HFFc6 (cell line): ENCODE data around the gene IKZF3. TPM values are rescaled to one million over a fixed set of nuclear protein-coding genes. Genes with fewer than 3 reads are reported as not detected.

Source experiments
- DNase-seq: peaks from one replicate; pipeline ENCODE4 v3.0.0-alpha.2; 2018
- H3K27ac Mint-ChIP-seq: 2 replicates; pipeline ENCODE4 v1.8.0; 2020; ENCODE audit warnings: mild to moderate bottlenecking, mixed read lengths
- H3K27me3 Mint-ChIP-seq: 2 replicates; pipeline ENCODE4 v1.8.0; 2021; ENCODE audit warnings: mild to moderate bottlenecking, moderate library complexity, mixed read lengths; ENCODE audit not compliant: insufficient read depth
- H3K36me3 Mint-ChIP-seq: 2 replicates; pipeline ENCODE4 v1.8.0; 2021; ENCODE audit warnings: low read depth, mixed read lengths
- H3K4me1 Mint-ChIP-seq: 2 replicates; pipeline ENCODE4 v1.8.0; 2020; ENCODE audit warnings: low read depth, mixed read lengths
- H3K4me3 Mint-ChIP-seq: 2 replicates; pipeline ENCODE4 v1.8.0; 2020; ENCODE audit warnings: mild to moderate bottlenecking, moderate library complexity, mixed read lengths
- H3K9me3 Mint-ChIP-seq: 2 replicates; pipeline ENCODE4 v1.8.0; 2020; ENCODE audit warnings: mild to moderate bottlenecking, mixed read lengths
- CTCF ChIP-seq: fragments of 200-600 bp; sonication (generic); IDR thresholded peaks from 2 replicates; pipeline ENCODE4 v1.5.0; 2021; ENCODE audit warnings: antibody characterized with exemption, mild to moderate bottlenecking
- total RNA-seq, 6 experiments: library from RNA; stranded (reverse); fragmentation: NEBNext Ultra II Directional; extraction: Animal tissue kit (Norgen Biotek cat#: 25700); gene quantifications; 2 replicates in 1 of 6; 3 replicates in 5 of 6; pipeline ENCODE4 v1.2.3, GENCODE V29; 2021

IKZF3 gene
- total RNA-seq, 6 experiments from 2014 or later: not detected

GRCh38 chr17:39841134-39841683 is 22.9 kb downstream of the IKZF3 start:
- Mint-ChIP-seq H3K27ac (no peak overlapping the region), H3K36me3 (no peaks in the 10 kb centered on the region), H3K4me3 (no peak overlapping the region), H3K4me1 (no peaks in the 10 kb centered on the region), H3K9me3 (peaks cover 9% of the 10 kb centered on the region; the same call in 1 of the 2 replicates), H3K27me3 (peaks cover 43% of the 10 kb centered on the region)
- no peak for DNase-seq
- TF ChIP-seq CTCF: no peak

GRCh38 chr17:39838784-39839183 is 25.3 kb downstream of the IKZF3 start:
- no peak overlapping the region for H3K27ac Mint-ChIP-seq
- peaks cover 44% of the 10 kb centered on the region for H3K27me3 Mint-ChIP-seq

GRCh38 chr17:39838057-39838456 is 26.1 kb downstream of the IKZF3 start:
- Mint-ChIP-seq H3K4me3 (no peak overlapping the region), H3K27me3 (peaks cover 41% of the 10 kb centered on the region)
- DNase-seq: no peak

More at GRCh38 chr17:39838784-39839183, 25.3 kb downstream of the IKZF3 start:
- H3K4me1 Mint-ChIP-seq: no peaks in the 10 kb centered on the region
- no peak for DNase-seq
- no peak for TF ChIP-seq CTCF
- H3K9me3 Mint-ChIP-seq: peaks cover 9% of the 10 kb centered on the region; the same call in 1 of the 2 replicates
- H3K4me3 Mint-ChIP-seq: no peak overlapping the region
- no peaks in the 10 kb centered on the region for H3K36me3 Mint-ChIP-seq

GRCh38 chr17:39836117-39836516 is 28.0 kb downstream of the IKZF3 start:
- DNase-seq: no peak
- Mint-ChIP-seq H3K4me3 (no peak overlapping the region), H3K9me3 (peaks cover 9% of the 10 kb centered on the region; the same call in 1 of the 2 replicates), H3K4me1 (no peaks in the 10 kb centered on the region), H3K27ac (no peak overlapping the region), H3K27me3 (peaks cover 28% of the 10 kb centered on the region), H3K36me3 (no peaks in the 10 kb centered on the region)
- TF ChIP-seq CTCF: no peak

More at GRCh38 chr17:39838057-39838456, 26.1 kb downstream of the IKZF3 start:
- Mint-ChIP-seq H3K27ac (no peak overlapping the region), H3K36me3 (no peaks in the 10 kb centered on the region), H3K4me1 (no peaks in the 10 kb centered on the region), H3K9me3 (peaks cover 9% of the 10 kb centered on the region; the same call in 1 of the 2 replicates)
- no peak for TF ChIP-seq CTCF

GRCh38 chr17:39835038-39835786 is 28.9 kb downstream of the IKZF3 start:
- no peak for TF ChIP-seq CTCF
- Mint-ChIP-seq H3K36me3 (no peaks in the 10 kb centered on the region), H3K4me1 (no peaks in the 10 kb centered on the region), H3K4me3 (no peak overlapping the region), H3K9me3 (peaks cover 9% of the 10 kb centered on the region; the same call in 1 of the 2 replicates), H3K27ac (no peak overlapping the region), H3K27me3 (peaks cover 27% of the 10 kb centered on the region)
- no peak for DNase-seq
